B cell (primary cell): ENCODE results near the gene TNIP1. TPM values are rescaled to one million over a fixed set of nuclear protein-coding genes. Genes with fewer than 3 reads are reported as not detected.

ENCODE experiments used
- ATAC-seq: fragments of 200-7000 bp; cut with Tn5 transposase; one replicate; pipeline ENCODE4 v1.10.0; 2021; ENCODE audit warnings: low read depth, mild to moderate bottlenecking, moderate number of reproducible peaks, moderate library complexity
- CTCF ChIA-PET: fragments of 350-600 bp; sonication (Branson Sonifier 250); formaldehyde crosslinking; loops from one replicate; lab custom pipeline; 2021; ENCODE audit warnings: antibody characterized with exemption, inconsistent platforms; lab: Charles Lee
- POLR2A ChIA-PET: fragments of 350-600 bp; sonication (Branson Sonifier 250); formaldehyde crosslinking; loops from one replicate; lab custom pipeline; 2021; ENCODE audit warnings: antibody characterized with exemption; lab: Charles Lee
- DNase-seq: peaks from one replicate; pipeline ENCODE4 v3.0.0; 2013
- H2AFZ ChIP-seq: 2 replicates; pipeline ENCODE4 v1.6.1; 2012; ENCODE audit warnings: mild to moderate bottlenecking, low read depth, low read length; ENCODE audit not compliant: insufficient read depth, poor library complexity, severe bottlenecking
- H3K27ac ChIP-seq, 2 donors: 1 replicate in 1 of 2; 2 replicates in 1 of 2; pipeline ENCODE4 v1.5.1; 2012 to 2013; ENCODE audit warnings: low read length in 2 of 2, mild to moderate bottlenecking in 2 of 2, moderate library complexity in 1 of 2
- H3K27me3 ChIP-seq, 4 experiments: fragments of 200-600 bp in 1 of 4; sonication (generic) in 1 of 4; replicated peaks in 1 of 4; 1 replicate in 2 of 4; 2 replicates in 2 of 4; pipeline versions ENCODE4 v1.6.1 to v1.7.0; 2013 to 2016; ENCODE audit warnings: low read length in 3 of 4, mild to moderate bottlenecking in 2 of 4, mixed read lengths in 1 of 4, moderate library complexity in 1 of 4; ENCODE audit not compliant: insufficient read depth in 4 of 4, control insufficient read depth in 3 of 4; ENCODE audit errors: control extremely low read depth in 1 of 4
- H3K36me3 ChIP-seq, 2 experiments: replicated peaks in 1 of 2; 1 replicate in 1 of 2; 2 replicates in 1 of 2; pipeline versions ENCODE4 v1.6.1 to v1.7.1; 2013; ENCODE audit warnings: low read length in 1 of 2; ENCODE audit not compliant: insufficient read depth in 2 of 2, control insufficient read depth in 1 of 2; ENCODE audit errors: control extremely low read depth in 1 of 2, extremely low read depth in 1 of 2
- H3K4me1 ChIP-seq, 2 donors: fragments of 200-600 bp in 1 of 2; sonication (generic) in 1 of 2; 1 replicate in 1 of 2; 2 replicates in 1 of 2; pipeline versions ENCODE4 v1.5.1 to v1.6.1; 2013 to 2017; ENCODE audit warnings: low read length in 2 of 2; ENCODE audit not compliant: control insufficient read depth in 2 of 2, insufficient read depth in 2 of 2
- H3K4me2 ChIP-seq: replicated peaks from 2 replicates; pipeline ENCODE3; 2012; ENCODE audit warnings: mild to moderate bottlenecking, low read depth, low read length; ENCODE audit not compliant: poor library complexity, severe bottlenecking
- H3K4me3 ChIP-seq, 5 experiments: fragments of 200-600 bp in 1 of 5; sonication (generic) in 1 of 5; 1 replicate in 3 of 5; 2 replicates in 2 of 5; pipeline versions ENCODE4 v1.5.1 to v1.7.0; 2011 to 2016; ENCODE audit warnings: low read length in 4 of 5, mild to moderate bottlenecking in 4 of 5, low read depth in 2 of 5, control low read depth in 1 of 5, moderate library complexity in 1 of 5; ENCODE audit not compliant: insufficient read depth in 1 of 5; ENCODE audit errors: control extremely low read depth in 1 of 5, extremely low read depth in 1 of 5
- H3K79me2 ChIP-seq: fragments of 200-600 bp; sonication (generic); one replicate; pipeline ENCODE4 v1.6.0; 2016; ENCODE audit warnings: low read length; ENCODE audit not compliant: control insufficient read depth, insufficient read depth
- H3K9ac ChIP-seq: fragments of 200-600 bp; sonication (generic); 2 replicates; pipeline ENCODE4 v1.6.1; 2017; ENCODE audit warnings: mild to moderate bottlenecking, low read length, moderate library complexity
- H3K9me3 ChIP-seq, 3 donors: one replicate each; pipeline versions ENCODE4 v1.6.1 to v1.7.1; 2013; ENCODE audit warnings: low read length in 2 of 3; ENCODE audit not compliant: control insufficient read depth in 2 of 3, insufficient read depth in 1 of 3; ENCODE audit errors: control extremely low read depth in 1 of 3
- H4K20me1 ChIP-seq: 2 replicates; pipeline ENCODE4 v1.6.0; 2012; ENCODE audit warnings: mild to moderate bottlenecking, low read length; ENCODE audit not compliant: insufficient read depth, control insufficient read depth, poor library complexity, severe bottlenecking
- H3K27ac Mint-ChIP-seq: one replicate; pipeline ENCODE4 v1.8.0; 2021; ENCODE audit warnings: mixed read lengths
- H3K27me3 Mint-ChIP-seq: one replicate; pipeline ENCODE4 v1.8.0; 2021; ENCODE audit warnings: mixed read lengths
- H3K4me1 Mint-ChIP-seq: one replicate; pipeline ENCODE4 v1.8.0; 2021; ENCODE audit warnings: mixed read lengths
- H3K4me3 Mint-ChIP-seq: one replicate; pipeline ENCODE4 v1.8.0; 2021; ENCODE audit warnings: mixed read lengths
- H3K9me3 Mint-ChIP-seq: one replicate; pipeline ENCODE4 v1.8.0; 2022; ENCODE audit warnings: mixed read lengths; ENCODE audit not compliant: insufficient read depth
- EZH2 ChIP-seq: IDR thresholded peaks from 2 replicates; pipeline ENCODE4 v1.6.1; 2012; ENCODE audit warnings: borderline replicate concordance, low read depth, mild to moderate bottlenecking, moderate library complexity, low read length; ENCODE audit not compliant: insufficient read depth, poor library complexity, severe bottlenecking
- WGBS: methylation state at CpG from one replicate; pipeline ENCODE4 v1.1.5; 2013; ENCODE audit warnings: missing lambda C conversion rate; ENCODE audit not compliant: insufficient coverage; 5-methylcytosine and 5-hydroxymethylcytosine counted together
- intact Hi-C: fragments of 100-400 bp; cut with micrococcal nuclease; formaldehyde crosslinking; loops from one replicate; pipeline ENCODE4 v1.10.0; 2022
- polyA plus RNA-seq: library from polyadenylated mRNA; depleted of rRNA; stranded (reverse); fragments of >200 nt; gene quantifications from 2 replicates; pipeline ENCODE4 v1.2.3, GENCODE V29; 2012
- total RNA-seq, 2 donors: library from RNA; stranded (reverse); fragments of 120-200 nt in 1 of 2; gene quantifications; 1 replicate in 1 of 2; 2 replicates in 1 of 2; pipeline versions ENCODE4 v1.2.3 to v1.2.4, GENCODE V29; 2013 to 2022
- TF ChIP-seq, protein P1 (sequence below): fragments of 200-600 bp; IDR thresholded peaks from one replicate; pipeline ENCODE4 v1.8.0; 2022; ENCODE audit warnings: antibody characterized with exemption, mild to moderate bottlenecking

TNIP1 gene
- total and polyA plus RNA-seq, 2 donors (not counting 1 experiment from before 2014, with no cell fraction given), result 108 to 294 TPM

DNA sequence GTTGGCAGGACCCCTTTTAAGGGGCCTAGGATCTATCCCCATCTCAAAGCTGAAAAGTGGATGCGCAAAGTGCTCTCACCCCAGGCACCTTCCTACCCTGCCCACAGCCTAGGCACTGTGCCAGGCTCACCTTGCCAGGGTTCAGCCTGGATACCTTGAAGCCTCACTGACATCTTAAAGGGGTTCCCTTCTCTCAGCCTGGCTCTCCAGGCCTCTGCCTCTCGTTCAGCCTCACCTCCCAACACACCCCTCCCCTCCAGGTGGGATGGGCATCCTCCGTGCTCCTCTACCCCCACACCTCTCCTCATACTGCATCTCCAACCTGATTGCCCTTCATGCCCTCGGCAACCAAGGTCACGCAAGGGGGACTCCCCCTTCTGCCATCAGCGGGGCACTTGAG is 25.5 kb downstream of the TNIP1 start:
- H3K9me3 ChIP-seq, result no peaks in the 10 kb centered on the region
- intact Hi-C loops, result loop anchor here (10.0 kb wide), 1 partner anchor 389 kb away; the partner anchor contains the start of gene SLC36A1
- ChIA-PET CTCF (interaction anchor here (0.7 to 17.8 kb wide), 5 partner anchors 43 to 261 kb away, joined by 3 to 918 read pairs (median 3); no protein-coding TSS in a partner anchor), POLR2A (no interaction called here)
- H3K4me3 ChIP-seq, result no peak overlapping the region
- H3K4me2 ChIP-seq, result no peak overlapping the region
- H2AFZ ChIP-seq, result no peak overlapping the region
- Mint-ChIP-seq H3K27me3 (no peaks in the 10 kb centered on the region), H3K27ac (peak overlapping the region; percentile 20), H3K4me3 (no peak overlapping the region), H3K9me3 (no peaks in the 10 kb centered on the region), H3K4me1 (peaks cover 55% of the 10 kb centered on the region)
- TF ChIP-seq, protein P1, sequence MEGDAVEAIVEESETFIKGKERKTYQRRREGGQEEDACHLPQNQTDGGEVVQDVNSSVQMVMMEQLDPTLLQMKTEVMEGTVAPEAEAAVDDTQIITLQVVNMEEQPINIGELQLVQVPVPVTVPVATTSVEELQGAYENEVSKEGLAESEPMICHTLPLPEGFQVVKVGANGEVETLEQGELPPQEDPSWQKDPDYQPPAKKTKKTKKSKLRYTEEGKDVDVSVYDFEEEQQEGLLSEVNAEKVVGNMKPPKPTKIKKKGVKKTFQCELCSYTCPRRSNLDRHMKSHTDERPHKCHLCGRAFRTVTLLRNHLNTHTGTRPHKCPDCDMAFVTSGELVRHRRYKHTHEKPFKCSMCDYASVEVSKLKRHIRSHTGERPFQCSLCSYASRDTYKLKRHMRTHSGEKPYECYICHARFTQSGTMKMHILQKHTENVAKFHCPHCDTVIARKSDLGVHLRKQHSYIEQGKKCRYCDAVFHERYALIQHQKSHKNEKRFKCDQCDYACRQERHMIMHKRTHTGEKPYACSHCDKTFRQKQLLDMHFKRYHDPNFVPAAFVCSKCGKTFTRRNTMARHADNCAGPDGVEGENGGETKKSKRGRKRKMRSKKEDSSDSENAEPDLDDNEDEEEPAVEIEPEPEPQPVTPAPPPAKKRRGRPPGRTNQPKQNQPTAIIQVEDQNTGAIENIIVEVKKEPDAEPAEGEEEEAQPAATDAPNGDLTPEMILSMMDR, result no peak
- TF ChIP-seq EZH2, result no peak
- H3K27ac ChIP-seq, result no peak overlapping the region
- peaks cover 69% of the 10 kb centered on the region for H3K79me2 ChIP-seq
- WGBS, result 96% methylated on average over 4 of the region's 6 CpGs
- H4K20me1 ChIP-seq, result peaks cover 87% of the 10 kb centered on the region
- peaks cover 35 to 46% of the 10 kb centered on the region in 2 donors for H3K4me1 ChIP-seq
- DNase-seq (no peak), ATAC-seq (no peak)
- H3K36me3 ChIP-seq, result peaks cover 4 to 78% of the 10 kb centered on the region in 2 experiments
- no peaks in the 10 kb centered on the region for H3K27me3 ChIP-seq
- H3K9ac ChIP-seq, result no peak overlapping the region

DNA sequence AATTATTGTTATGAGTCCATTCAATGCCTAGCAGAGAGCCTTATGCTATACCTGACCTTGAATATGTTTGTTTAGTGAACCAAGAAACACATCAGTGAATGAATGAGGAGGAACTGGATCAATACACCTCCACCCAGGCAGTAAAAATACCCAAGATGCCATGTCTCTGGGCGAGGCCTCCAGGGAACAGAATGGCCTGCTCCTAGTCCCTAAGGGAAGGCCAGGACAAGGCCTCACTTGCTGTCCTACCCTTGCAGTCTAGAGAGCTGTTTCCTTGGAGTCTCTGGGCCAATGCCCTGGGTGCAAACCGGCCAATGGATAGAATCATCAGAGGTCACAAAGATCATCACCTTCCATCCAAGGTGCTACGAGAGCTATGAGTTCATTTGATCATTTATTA is 26.1 kb downstream of the TNIP1 start:
- Histone ChIP-seq H3K9ac (no peak overlapping the region), H3K4me1 (peaks cover 29 to 39% of the 10 kb centered on the region in 2 donors), H3K79me2 (peaks cover 73% of the 10 kb centered on the region), H3K27ac (no peak overlapping the region), H3K36me3 (peaks cover 4 to 83% of the 10 kb centered on the region in 2 experiments), H3K27me3 (no peaks in the 10 kb centered on the region), H4K20me1 (peaks cover 87% of the 10 kb centered on the region), H2AFZ (no peak overlapping the region), H3K4me3 (no peak overlapping the region), H3K9me3 (no peaks in the 10 kb centered on the region), H3K4me2 (no peak overlapping the region)
- Mint-ChIP-seq H3K4me3 (no peak overlapping the region), H3K27ac (no peak overlapping the region), H3K4me1 (peaks cover 49% of the 10 kb centered on the region), H3K27me3 (no peaks in the 10 kb centered on the region), H3K9me3 (no peaks in the 10 kb centered on the region)
- DNase-seq (no peak), ATAC-seq (no peak)
- 100% methylated on average over 1 of the region's 3 CpGs for WGBS
- ChIA-PET POLR2A (no interaction called here), CTCF (interaction anchor here (0.7 to 17.8 kb wide), 4 partner anchors 43 to 262 kb away, joined by 3 to 918 read pairs (median 4); no protein-coding TSS in a partner anchor)
- TF ChIP-seq EZH2, result no peak
- TF ChIP-seq, protein P1, result no peak
- intact Hi-C loops, result loop anchor here (5.0 to 10.0 kb wide), 2 partner anchors 243 to 390 kb away; partner anchors contain the start of gene SLC36A1
